Measurements from ENCODE around the gene TNP1. TPM values are rescaled to one million over a fixed set of nuclear protein-coding genes. Genes with fewer than 3 reads are reported as not detected.

The TNP1 gene
- total and polyA plus RNA-seq, 9 donors, result not detected

- DNase-seq, result no peak
- Histone ChIP-seq H3K27me3 (no peaks in the 10 kb centered on the region), H3K9me3 (no peaks in the 10 kb centered on the region), H3K4me3 (no peak overlapping the region), H3K27ac (no peak overlapping the region), H3K36me3 (no peaks in the 10 kb centered on the region), H3K4me1 (ENCODE audit: insufficient read depth) (peaks cover 2% of the 10 kb centered on the region)
- TF ChIP-seq POLR2A (IDR thresholded peaks at IDR 0.05), result no peak
- TF ChIP-seq EP300 (IDR thresholded peaks at IDR 0.05), result no peak
- TF ChIP-seq, protein P1, sequence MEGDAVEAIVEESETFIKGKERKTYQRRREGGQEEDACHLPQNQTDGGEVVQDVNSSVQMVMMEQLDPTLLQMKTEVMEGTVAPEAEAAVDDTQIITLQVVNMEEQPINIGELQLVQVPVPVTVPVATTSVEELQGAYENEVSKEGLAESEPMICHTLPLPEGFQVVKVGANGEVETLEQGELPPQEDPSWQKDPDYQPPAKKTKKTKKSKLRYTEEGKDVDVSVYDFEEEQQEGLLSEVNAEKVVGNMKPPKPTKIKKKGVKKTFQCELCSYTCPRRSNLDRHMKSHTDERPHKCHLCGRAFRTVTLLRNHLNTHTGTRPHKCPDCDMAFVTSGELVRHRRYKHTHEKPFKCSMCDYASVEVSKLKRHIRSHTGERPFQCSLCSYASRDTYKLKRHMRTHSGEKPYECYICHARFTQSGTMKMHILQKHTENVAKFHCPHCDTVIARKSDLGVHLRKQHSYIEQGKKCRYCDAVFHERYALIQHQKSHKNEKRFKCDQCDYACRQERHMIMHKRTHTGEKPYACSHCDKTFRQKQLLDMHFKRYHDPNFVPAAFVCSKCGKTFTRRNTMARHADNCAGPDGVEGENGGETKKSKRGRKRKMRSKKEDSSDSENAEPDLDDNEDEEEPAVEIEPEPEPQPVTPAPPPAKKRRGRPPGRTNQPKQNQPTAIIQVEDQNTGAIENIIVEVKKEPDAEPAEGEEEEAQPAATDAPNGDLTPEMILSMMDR (IDR thresholded peaks at IDR 0.05), result no peak
- 72 to 84% (median 72%) methylated on average over 4 of the region's 4 CpGs for WGBS, 3 donors
- intact Hi-C loops (cut with DNase I), result no loop called here
These were observed 4.1 kb upstream of the TNP1 start for GRCh38 chr2:216863946-216864345.

DNA sequence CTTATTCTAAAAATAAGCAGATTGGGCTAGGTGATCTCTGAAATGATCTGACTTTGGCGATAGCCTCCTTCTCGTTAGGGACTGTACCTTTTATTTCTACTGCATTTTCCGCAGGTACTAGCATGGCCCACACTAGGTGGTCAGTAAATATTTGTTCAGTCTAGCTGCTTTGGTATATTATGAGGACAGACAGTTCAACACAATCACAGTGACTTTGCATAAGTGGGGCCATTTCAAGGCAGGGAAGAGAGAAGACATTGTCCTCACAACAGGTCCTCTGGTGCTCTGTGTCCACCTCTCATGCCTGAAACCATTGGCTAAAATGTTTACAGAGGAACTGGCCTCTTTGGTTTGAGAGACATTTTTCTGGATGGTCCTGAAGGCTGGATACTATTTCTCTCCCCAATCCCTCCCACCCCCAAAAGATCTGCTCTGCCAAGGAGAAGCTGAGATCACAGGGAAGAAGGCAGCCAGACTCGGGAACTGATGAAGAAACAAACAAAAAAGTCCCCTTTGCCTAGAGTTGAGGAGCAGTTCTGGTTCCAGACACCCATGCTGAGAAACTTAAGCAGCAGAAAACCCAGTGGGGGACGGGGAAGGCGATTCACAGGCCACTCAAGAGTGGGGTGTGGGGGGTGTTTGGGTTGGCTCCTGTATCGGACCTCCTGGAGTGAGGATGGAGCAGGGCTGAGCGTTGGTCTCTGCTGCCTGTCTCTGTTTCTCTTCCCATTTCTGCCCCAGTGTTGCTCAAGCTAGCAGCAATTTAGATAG is 2.9 kb upstream of the TNP1 start:
- WGBS, 3 donors, result 85 to 94% (median 92%) methylated on average over 8 of the region's 8 CpGs
- Histone ChIP-seq H3K4me1 (ENCODE audit: insufficient read depth) (peaks cover 2% of the 10 kb centered on the region), H3K4me3 (no peak overlapping the region), H3K36me3 (no peaks in the 10 kb centered on the region), H3K9me3 (no peaks in the 10 kb centered on the region), H3K27me3 (no peaks in the 10 kb centered on the region), H3K27ac (no peak overlapping the region)
- no peak for DNase-seq
- TF ChIP-seq POLR2A (IDR thresholded peaks at IDR 0.05), result no peak
- TF ChIP-seq, protein P1 (IDR thresholded peaks at IDR 0.05), result no peak
- no peak for TF ChIP-seq EP300 (IDR thresholded peaks at IDR 0.05)
- intact Hi-C loops (cut with DNase I), result no loop called here

- H3K4me3 ChIP-seq, result no peak overlapping the region
- intact Hi-C loops (cut with DNase I), result no loop called here
- TF ChIP-seq, protein P1 (IDR thresholded peaks at IDR 0.05), result no peak
- TF ChIP-seq POLR2A (IDR thresholded peaks at IDR 0.05) (no peak), EP300 (IDR thresholded peaks at IDR 0.05) (no peak)
- DNase-seq, result no peak
- no peaks in the 10 kb centered on the region for H3K9me3 ChIP-seq
- H3K27me3 ChIP-seq, result no peaks in the 10 kb centered on the region
- peaks cover 9% of the 10 kb centered on the region for H3K4me1 ChIP-seq (ENCODE audit: insufficient read depth)
- WGBS, 3 donors, result 66 to 90% (median 89%) methylated on average over 2 of the region's 2 CpGs
- no peaks in the 10 kb centered on the region for H3K36me3 ChIP-seq
- H3K27ac ChIP-seq, result no peak overlapping the region
These were observed 718 bp upstream of the TNP1 start for GRCh38 chr2:216860426-216861137.

DNA sequence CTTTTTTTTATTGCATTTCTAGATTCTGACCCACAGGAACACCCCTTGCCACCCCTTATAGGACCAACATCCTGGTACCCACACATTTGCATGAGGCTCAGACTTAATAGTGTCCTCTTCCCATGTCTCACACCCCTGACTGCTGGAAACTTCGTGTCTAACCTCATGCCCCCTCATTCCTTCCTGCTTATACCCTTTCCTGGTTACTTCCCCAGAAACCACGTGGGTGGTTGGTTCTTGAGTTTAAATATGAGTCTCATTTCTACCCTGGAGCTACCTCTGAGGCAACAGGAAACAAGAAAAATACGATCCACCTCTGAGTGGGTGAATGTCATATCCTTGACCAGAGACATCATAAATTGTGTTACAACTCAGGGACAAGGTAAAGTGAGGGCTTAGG is 1.6 kb downstream of the TNP1 start:
- Histone ChIP-seq H3K4me1 (ENCODE audit: insufficient read depth) (peaks cover 15% of the 10 kb centered on the region), H3K9me3 (no peaks in the 10 kb centered on the region), H3K27me3 (no peaks in the 10 kb centered on the region), H3K36me3 (no peaks in the 10 kb centered on the region), H3K4me3 (no peak overlapping the region), H3K27ac (no peak overlapping the region)
- no peak for DNase-seq
- WGBS, 3 donors, result 76 to 81% (median 79%) methylated on average over 3 of the region's 3 CpGs
- intact Hi-C loops (cut with DNase I), result loop anchor here in 1 of 4 donors (5.0 kb wide), 1 partner anchor 161 kb away; the partner anchor contains the start of gene IGFBP5
- TF ChIP-seq, protein P1 (IDR thresholded peaks at IDR 0.05), result no peak
- no peak for TF ChIP-seq POLR2A (IDR thresholded peaks at IDR 0.05)
- no peak for TF ChIP-seq EP300 (IDR thresholded peaks at IDR 0.05)

Data from ovary (tissue), 9 donors.